Thoracic aorta (tissue), 2 donors: ENCODE results near the gene RAD51. TPM values are rescaled to one million over a fixed set of nuclear protein-coding genes. Genes with fewer than 3 reads are reported as not detected.

Experiments used
- ATAC-seq: fragments of 150-250 bp; one replicate; pipeline ENCODE4 v1.8.0; 2017; ENCODE audit warnings: low read depth; ENCODE audit not compliant: insufficient number of reproducible peaks, low FRiP score
- DNase-seq: peaks from one replicate; pipeline ENCODE4 v3.0.0-alpha.2; 2020; ENCODE audit warnings: low spot score
- H3K27ac ChIP-seq, 2 donors: fragments of 200-600 bp; sonication (generic); 1 replicate in 1 of 2; 2 replicates in 1 of 2; pipeline ENCODE4 v1.5.1; 2016; ENCODE audit warnings: mild to moderate bottlenecking in 2 of 2, moderate library complexity in 2 of 2
- H3K27me3 ChIP-seq: fragments of 200-600 bp; sonication (generic); replicated peaks from 2 replicates; pipeline ENCODE4 v1.6.0; 2016; ENCODE audit warnings: mild to moderate bottlenecking; ENCODE audit not compliant: insufficient read depth
- H3K36me3 ChIP-seq: fragments of 200-600 bp; sonication (generic); one replicate; pipeline ENCODE4 v1.5.1; 2016
- H3K4me1 ChIP-seq, 2 donors: fragments of 200-600 bp; sonication (generic); 1 replicate in 1 of 2; 2 replicates in 1 of 2; pipeline versions ENCODE4 v1.5.1 to v1.6.0; 2016; ENCODE audit warnings: low read depth in 2 of 2, mild to moderate bottlenecking in 1 of 2; ENCODE audit not compliant: control insufficient read depth in 1 of 2
- H3K4me3 ChIP-seq: fragments of 200-600 bp; sonication (generic); 2 replicates; pipeline ENCODE4 v1.5.1; 2016; ENCODE audit warnings: mild to moderate bottlenecking
- H3K9me3 ChIP-seq: fragments of 200-600 bp; sonication (generic); 2 replicates; pipeline ENCODE4 v1.5.1; 2016
- CTCF ChIP-seq: fragments of 200-600 bp; sonication (generic); IDR thresholded peaks from one replicate; pipeline ENCODE4 v1.5.1; 2019; ENCODE audit warnings: antibody characterized with exemption
- total RNA-seq, 2 donors: library from RNA; depleted of rRNA; stranded (reverse); fragments of >200 nt; gene quantifications; one replicate each; pipeline versions ENCODE4 v1.1.0 to v1.2.3, GENCODE V29; 2016

RAD51 gene
- total RNA-seq, 2 donors from 2014 or later = 0.27 TPM; not detected in 1

- Histone ChIP-seq H3K4me1 (peaks cover 7 to 20% of the 10 kb centered on the region in 2 donors), H3K9me3 (no peaks in the 10 kb centered on the region), H3K4me3 (no peak overlapping the region), H3K36me3 (peaks cover 30% of the 10 kb centered on the region), H3K27ac (no peak overlapping the region), H3K27me3 (no peaks in the 10 kb centered on the region)
- DNase-seq = no peak
- no peak for TF ChIP-seq CTCF
- no peak for ATAC-seq
Observed at GRCh38 chr15:40751745-40752144, 56.8 kb downstream of the RAD51 start.

- Histone ChIP-seq H3K27ac (peak overlapping the region in 1 of 2 donors; percentile 85), H3K36me3 (peaks cover 24% of the 10 kb centered on the region), H3K27me3 (no peaks in the 10 kb centered on the region), H3K9me3 (no peaks in the 10 kb centered on the region), H3K4me3 (peak overlapping the region; percentile 98), H3K4me1 (peaks cover 7 to 20% of the 10 kb centered on the region in 2 donors)
- ATAC-seq = no peak
- no peak for TF ChIP-seq CTCF
- DNase-seq = no peak
Observed at GRCh38 chr15:40754574-40754882, 59.6 kb downstream of the RAD51 start.

GRCh38 chr15:40754883-40755811 lies 60.2 kb downstream of the RAD51 start, which contains the start of gene RMDN3:
TSS of gene RMDN3 (minus strand) at chr15:40755254. CDS start at chr15:40754783, 471 bp downstream.
- H3K27me3 ChIP-seq = no peaks in the 10 kb centered on the region
- peaks cover 19% of the 10 kb centered on the region for H3K36me3 ChIP-seq
- DNase-seq = peak; percentile 46
- peak within 1 kb of the TSS; percentile 69 to 85 for H3K27ac ChIP-seq
- peak; percentile 80 for ATAC-seq
- peak within 1 kb of the TSS; percentile 98 for H3K4me3 ChIP-seq
- no peak for TF ChIP-seq CTCF
- H3K4me1 ChIP-seq = peaks cover 7 to 20% of the 10 kb centered on the region in 2 donors
- H3K9me3 ChIP-seq = no peaks in the 10 kb centered on the region

DNA sequence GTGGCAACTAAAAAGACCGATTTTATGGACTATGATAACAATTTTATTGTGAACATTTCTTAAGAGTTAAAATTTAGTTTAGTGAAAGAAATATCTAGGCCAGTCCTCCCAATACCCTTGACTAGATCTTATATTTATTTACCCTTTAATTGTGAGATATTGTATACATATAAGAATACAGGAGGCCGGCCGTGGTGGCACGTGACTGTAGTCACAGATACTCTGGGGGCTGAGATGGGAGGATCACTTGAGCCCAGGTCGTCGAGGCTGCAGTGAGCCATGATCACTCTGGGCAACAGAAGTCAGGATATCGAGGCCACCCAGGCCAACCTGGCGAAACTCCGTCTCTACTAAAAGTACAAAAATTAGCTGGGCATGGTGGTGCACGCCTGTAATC lies 60.8 kb downstream of the RAD51 start:
- Histone ChIP-seq H3K36me3 (peaks cover 14% of the 10 kb centered on the region), H3K4me1 (peaks cover 7 to 20% of the 10 kb centered on the region in 2 donors), H3K27me3 (no peaks in the 10 kb centered on the region), H3K9me3 (no peaks in the 10 kb centered on the region), H3K27ac (peak overlapping the region; percentile 69), H3K4me3 (peak overlapping the region; percentile 98)
- no peak for TF ChIP-seq CTCF
- ATAC-seq = no peak
- DNase-seq = no peak

GRCh38 chr15:40756938-40757337 lies 62.0 kb downstream of the RAD51 start:
- ATAC-seq (no peak), DNase-seq (no peak)
- Histone ChIP-seq H3K27me3 (no peaks in the 10 kb centered on the region), H3K36me3 (peaks cover 2% of the 10 kb centered on the region), H3K4me3 (no peak overlapping the region), H3K4me1 (peaks cover 7 to 20% of the 10 kb centered on the region in 2 donors), H3K9me3 (no peaks in the 10 kb centered on the region), H3K27ac (no peak overlapping the region)
- no peak for TF ChIP-seq CTCF
